IMR-90 (cell line): ENCODE results near the gene NOP9. TPM values are rescaled to one million over a fixed set of nuclear protein-coding genes. Genes with fewer than 3 reads are reported as not detected.

Experiments
- ATAC-seq: fragments of 200-7000 bp; cut with Tn5 transposase; 2 replicates; pipeline ENCODE4 v1.9.1; 2020; ENCODE audit warnings: low read depth, mild to moderate bottlenecking, moderate library complexity
- Bru-seq: library from RNA; stranded (reverse); fragments of 400-500 nt; gene quantifications from one replicate; lab custom pipeline; 2021; lab: Mats Ljungman, UMichigan
- BruChase-seq, 2 experiments: library from RNA; stranded (reverse); fragments of 400-500 nt; gene quantifications; one replicate each; lab custom pipeline; 2021; lab: Mats Ljungman, UMichigan
- BruUV-seq: library from RNA; stranded (reverse); fragments of 400-500 nt; replicated peaks from 2 replicates; lab custom pipeline; 2021; lab: Mats Ljungman, UMichigan
- CTCF ChIA-PET: fragments of 300-600 bp; formaldehyde crosslinking; extraction: SDS; loops from one replicate; lab custom pipeline; 2021; ENCODE audit warnings: antibody characterized with exemption; lab: Yijun Ruan, JAX
- POLR2A ChIA-PET: fragments of 300-600 bp; sonication (Branson Sonifier 250); formaldehyde crosslinking; loops from one replicate; lab custom pipeline; 2022; ENCODE audit warnings: antibody characterized with exemption; ENCODE audit not compliant: unreplicated experiment; lab: Charles Lee
- DNase-seq: peaks from one replicate; pipeline ENCODE4 v3.0.0; 2013
- H2AFZ ChIP-seq: replicated peaks from 2 replicates; pipeline ENCODE3; 2013; ENCODE audit warnings: low read length, mild to moderate bottlenecking; ENCODE audit not compliant: poor library complexity
- H2AK5ac ChIP-seq: 2 replicates; pipeline ENCODE4 v1.6.1; 2013; ENCODE audit warnings: low read depth, low read length, inconsistent platforms
- H2AK9ac ChIP-seq: replicated peaks from 2 replicates; pipeline ENCODE3; 2013; ENCODE audit warnings: mild to moderate bottlenecking, low read depth, low read length, moderate library complexity; ENCODE audit not compliant: poor library complexity
- H2BK120ac ChIP-seq: 2 replicates; pipeline ENCODE4 v1.6.1; 2013; ENCODE audit warnings: low read depth, low read length, inconsistent platforms
- H2BK15ac ChIP-seq: 3 replicates; pipeline ENCODE4 v1.6.1; 2013; ENCODE audit warnings: low read depth, low read length, inconsistent platforms
- H2BK20ac ChIP-seq: 2 replicates; pipeline ENCODE4 v1.6.1; 2013; ENCODE audit warnings: low read depth, mild to moderate bottlenecking, inconsistent platforms, low read length, moderate library complexity
- H2BK5ac ChIP-seq: 2 replicates; pipeline ENCODE4 v1.6.1; 2013; ENCODE audit warnings: mild to moderate bottlenecking, low read depth, low read length, inconsistent platforms; ENCODE audit not compliant: poor library complexity, severe bottlenecking
- H3K14ac ChIP-seq: replicated peaks from 2 replicates; pipeline ENCODE4 v1.6.1; 2013; ENCODE audit warnings: low read depth, low read length, inconsistent platforms
- H3K18ac ChIP-seq: 2 replicates; pipeline ENCODE4 v1.6.1; 2013; ENCODE audit warnings: low read depth, low read length, control low read depth
- H3K23ac ChIP-seq: 2 replicates; pipeline ENCODE4 v1.6.1; 2013; ENCODE audit warnings: low read depth, low read length, inconsistent platforms
- H3K27ac ChIP-seq: 2 replicates; pipeline ENCODE4 v1.5.1; 2013; ENCODE audit warnings: mild to moderate bottlenecking, control low read depth, low read length; ENCODE audit not compliant: insufficient read depth
- H3K27me3 ChIP-seq: 2 replicates; pipeline ENCODE4 v1.6.1; 2013; ENCODE audit warnings: low read length; ENCODE audit not compliant: control insufficient read depth, insufficient read depth
- H3K36me3 ChIP-seq: 2 replicates; pipeline ENCODE4 v1.6.1; 2013; ENCODE audit warnings: low read length, mixed read lengths; ENCODE audit not compliant: control insufficient read depth, insufficient read depth
- H3K4ac ChIP-seq: 2 replicates; pipeline ENCODE4 v1.6.1; 2013; ENCODE audit warnings: low read depth, low read length, inconsistent platforms
- H3K4me1 ChIP-seq: 2 replicates; pipeline ENCODE4 v1.6.1; 2013; ENCODE audit warnings: low read length, mixed read lengths; ENCODE audit not compliant: control insufficient read depth, insufficient read depth
- H3K4me2 ChIP-seq: 2 replicates; pipeline ENCODE4 v1.6.1; 2013; ENCODE audit warnings: low read depth, mild to moderate bottlenecking, control low read depth, low read length, moderate library complexity
- H3K4me3 ChIP-seq: 2 replicates; pipeline ENCODE4 v1.5.1; 2013; ENCODE audit warnings: low read depth, mild to moderate bottlenecking, control low read depth, low read length, moderate library complexity; ENCODE audit not compliant: insufficient read depth
- H3K56ac ChIP-seq: 2 replicates; pipeline ENCODE4 v1.6.1; 2013; ENCODE audit warnings: low read length, inconsistent platforms; ENCODE audit not compliant: insufficient read depth; ENCODE audit errors: extremely low read depth
- H3K79me1 ChIP-seq, 2 experiments: 2 replicates each; pipeline ENCODE4 v1.6.1; 2013; ENCODE audit warnings: low read length in 2 of 2, inconsistent platforms in 1 of 2, low read depth in 1 of 2
- H3K9ac ChIP-seq: 2 replicates; pipeline ENCODE4 v1.6.1; 2013; ENCODE audit warnings: low read depth, low read length, control low read depth
- H3K9me1 ChIP-seq: 2 replicates; pipeline ENCODE4 v1.6.1; 2013; ENCODE audit warnings: low read length, inconsistent platforms; ENCODE audit not compliant: insufficient read depth
- H3K9me3 ChIP-seq: 2 replicates; pipeline ENCODE4 v1.6.1; 2013; ENCODE audit warnings: low read length; ENCODE audit not compliant: control insufficient read depth, insufficient read depth
- H4K20me1 ChIP-seq: 2 replicates; pipeline ENCODE4 v1.6.1; 2013; ENCODE audit warnings: low read length, inconsistent platforms; ENCODE audit not compliant: insufficient read depth
- H4K5ac ChIP-seq: 2 replicates; pipeline ENCODE4 v1.6.1; 2013; ENCODE audit warnings: mild to moderate bottlenecking, low read depth, low read length, control low read depth
- H4K8ac ChIP-seq, 2 experiments: 2 replicates each; pipeline ENCODE4 v1.6.1; 2013; ENCODE audit warnings: low read depth in 2 of 2, low read length in 2 of 2, control low read depth in 1 of 2, inconsistent platforms in 1 of 2
- H4K91ac ChIP-seq: 2 replicates; pipeline ENCODE4 v1.6.1; 2013; ENCODE audit warnings: low read depth, low read length, inconsistent platforms; ENCODE audit not compliant: insufficient read depth
- BHLHE40 ChIP-seq: fragments of 150-350 bp; IDR thresholded peaks from 2 replicates; pipeline ENCODE4 v1.6.1; 2016; ENCODE audit warnings: mild to moderate bottlenecking, low read depth, low read length
- ELK1 ChIP-seq: fragments of 150-350 bp; IDR thresholded peaks from 2 replicates; pipeline ENCODE4 v1.6.1; 2016; ENCODE audit warnings: low read depth, mild to moderate bottlenecking, low read length, moderate library complexity, borderline replicate concordance
- FOS ChIP-seq: fragments of 150-350 bp; IDR thresholded peaks from 2 replicates; pipeline ENCODE4 v1.6.1; 2016; ENCODE audit warnings: low read depth, low read length
- MAFK ChIP-seq: IDR thresholded peaks from 2 replicates; pipeline ENCODE4 v1.6.1; 2012; ENCODE audit warnings: low read depth, low read length, improper control_type of control experiment
- MAZ ChIP-seq: IDR thresholded peaks from 2 replicates; pipeline ENCODE4 v1.6.1; 2012; ENCODE audit warnings: low read depth, mild to moderate bottlenecking, low read length, improper control_type of control experiment, moderate library complexity, borderline replicate concordance
- POLR2A ChIP-seq: IDR thresholded peaks from 2 replicates; pipeline ENCODE4 v1.6.1; 2012; ENCODE audit warnings: mild to moderate bottlenecking, low read depth, low read length
- RCOR1 ChIP-seq: IDR thresholded peaks from 2 replicates; pipeline ENCODE4 v1.6.1; 2012; ENCODE audit warnings: mild to moderate bottlenecking, low read length, improper control_type of control experiment; ENCODE audit not compliant: insufficient replicate concordance
- SMC3 ChIP-seq: fragments of 150-350 bp; IDR thresholded peaks from 2 replicates; pipeline ENCODE4 v1.6.1; 2016; ENCODE audit warnings: low read depth, mild to moderate bottlenecking, antibody characterized with exemption, low read length, moderate library complexity
- USF2 ChIP-seq: fragments of 150-350 bp; IDR thresholded peaks from 2 replicates; pipeline ENCODE4 v1.6.1; 2017; ENCODE audit warnings: mild to moderate bottlenecking, antibody characterized with exemption, low read length, low read depth
- WGBS, 2 experiments: methylation state at CpG; one replicate each; pipeline versions ENCODE4 v1.1.5 to v1.1.7; 2013; ENCODE audit warnings: missing lambda C conversion rate in 2 of 2; ENCODE audit not compliant: insufficient read length in 1 of 2; ENCODE audit errors: extremely low coverage in 2 of 2; 5-methylcytosine and 5-hydroxymethylcytosine counted together
- dilution Hi-C: fragments of 300-500 bp; cut with HindIII; formaldehyde crosslinking; loops from one replicate; pipeline ENCODE4 v1.14.3; 2018; ENCODE audit warnings: low sequenced_read_pairs; ENCODE audit not compliant: unreplicated experiment
- in situ Hi-C: fragments of 300-500 bp; cut with MboI; formaldehyde crosslinking; loops from 3 replicates; pipeline ENCODE4 v1.14.3; 2019; ENCODE audit warnings: low sequenced_read_pairs, inconsistent platforms, mixed read lengths
- intact Hi-C: fragments of 100-400 bp; cut with micrococcal nuclease; formaldehyde crosslinking; loops from 2 replicates; pipeline ENCODE4 v1.10.0; 2022
- long read RNA-seq: library from polyadenylated mRNA; unstranded; transcript quantifications from one replicate; pipeline ENCODE4 v2.0.0, GENCODE V29; 2021; ENCODE audit not compliant: unreplicated experiment
- polyA plus RNA-seq, 3 experiments: library from polyadenylated mRNA; depleted of rRNA; stranded (reverse); fragments of >200 nt; gene quantifications; 2 replicates each; pipeline ENCODE4 v1.2.3, GENCODE V29; 2012; ENCODE audit warnings: low replicate concordance in 1 of 3
- total RNA-seq: library from RNA; depleted of rRNA; stranded (reverse); fragments of >200 nt; gene quantifications from 2 replicates; pipeline ENCODE4 v1.2.3, GENCODE V29; 2012; rRNA removed

NOP9 gene, protein sequence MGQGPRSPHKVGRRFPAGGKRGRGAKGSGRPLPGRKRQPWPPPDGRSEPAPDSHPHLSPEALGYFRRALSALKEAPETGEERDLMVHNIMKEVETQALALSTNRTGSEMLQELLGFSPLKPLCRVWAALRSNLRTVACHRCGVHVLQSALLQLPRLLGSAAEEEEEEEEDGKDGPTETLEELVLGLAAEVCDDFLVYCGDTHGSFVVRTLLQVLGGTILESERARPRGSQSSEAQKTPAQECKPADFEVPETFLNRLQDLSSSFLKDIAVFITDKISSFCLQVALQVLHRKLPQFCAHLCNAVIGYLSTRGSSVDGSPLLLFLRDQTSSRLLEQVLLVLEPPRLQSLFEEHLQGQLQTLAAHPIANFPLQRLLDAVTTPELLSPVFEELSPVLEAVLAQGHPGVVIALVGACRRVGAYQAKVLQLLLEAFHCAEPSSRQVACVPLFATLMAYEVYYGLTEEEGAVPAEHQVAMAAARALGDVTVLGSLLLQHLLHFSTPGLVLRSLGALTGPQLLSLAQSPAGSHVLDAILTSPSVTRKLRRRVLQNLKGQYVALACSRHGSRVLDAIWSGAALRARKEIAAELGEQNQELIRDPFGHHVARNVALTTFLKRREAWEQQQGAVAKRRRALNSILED
- total RNA-seq (22.5 and 25.8 TPM in 2 replicates), polyA plus RNA-seq (2012; rRNA removed) (11.7 and 11.8 TPM in 2 replicates), Bru-seq, nascent RNA (percentile 69 among the genes with signal in this experiment), BruChase-seq, experiment 1, labeled RNA remaining after a 6-hour chase (percentile 88 among the genes with signal in this experiment), BruChase-seq, experiment 2, labeled RNA remaining after a 2-hour chase (percentile 85 among the genes with signal in this experiment)
- polyA plus RNA-seq (2012; cell fraction: cytosol; rRNA removed): 6.1 and 6.8 TPM in 2 replicates
- polyA plus RNA-seq (2012; cell fraction: nucleus; rRNA removed; ENCODE audit: low replicate concordance): 15.1 and 18.3 TPM in 2 replicates
- long read RNA-seq, partial matches to known transcripts: 1 of 1 reads
- long read RNA-seq, other reads (novel, unspliced or antisense): 0 of 1 reads

- intact Hi-C loops (loop anchor here (1.0 to 10.0 kb wide), 3 partner anchors 57 to 315 kb away; partner anchors contain the start of genes CHMP4A, DHRS4L2 and TINF2), dilution Hi-C loops (no loop called here), in situ Hi-C loops (loop anchor here (5.0 kb wide), 1 partner anchor 57 kb away; the partner anchor contains the start of gene TINF2)
- Histone ChIP-seq H2BK5ac (peak within 1 kb of the TSS; percentile 14), H4K91ac (peak within 1 kb of the TSS; percentile 72; the same call in 1 of the 2 replicates), H2AK9ac (peak within 1 kb of the TSS; percentile 97), H3K56ac (peak within 1 kb of the TSS; percentile 63), H4K20me1 (no peaks in the 10 kb centered on the region), H2AK5ac (peak within 1 kb of the TSS; percentile 52; the same call in 1 of the 2 replicates), H3K27ac (peak within 1 kb of the TSS; percentile 41), H3K27me3 (no peaks in the 10 kb centered on the region), H3K4me1 (peaks cover 9% of the 10 kb centered on the region), H3K9me3 (no peaks in the 10 kb centered on the region), H3K23ac (peak within 1 kb of the TSS; percentile 89), H3K36me3 (peaks cover 30% of the 10 kb centered on the region), H3K4ac (peak within 1 kb of the TSS; percentile 89), H3K4me3 (peak within 1 kb of the TSS; percentile 63), H2BK15ac (no peak within 1 kb of the TSS), H2BK20ac (no peak within 1 kb of the TSS), H2AFZ (peak within 1 kb of the TSS; percentile 98), H3K9me1 (no peaks in the 10 kb centered on the region), H3K18ac (no peak within 1 kb of the TSS), H4K8ac (peak within 1 kb of the TSS; percentile 73 to 94), H2BK120ac (no peak within 1 kb of the TSS), H3K14ac (peak within 1 kb of the TSS; percentile 77), H3K9ac (peak within 1 kb of the TSS; percentile 86), H3K79me1 (peaks cover 24 to 56% of the 10 kb centered on the region in 2 experiments), H4K5ac (peak within 1 kb of the TSS; percentile 13), H3K4me2 (peak within 1 kb of the TSS; percentile 94)
- ChIA-PET POLR2A (interaction anchor here (0.6 kb wide), 1 partner anchor 23 kb away, joined by 18 read pairs; no protein-coding TSS in a partner anchor), CTCF (interaction anchor here (0.9 to 3.0 kb wide), 3 partner anchors 9 to 56 kb away, joined by 6 to 20 read pairs (median 7); partner anchors contain the start of genes CIDEB and LTB4R2)
- ATAC-seq (peak; percentile 83), DNase-seq (peak; percentile 85)
- BruUV-seq: no TSS peak
- 1% methylated on average over 47 of the region's 75 CpGs; no CpG with 5 or more reads in 1 of the 2 experiments for WGBS, 2 experiments
- TF ChIP-seq ELK1: no peak
- TF ChIP-seq FOS: peak; percentile 34; the same call in 1 of the 2 replicates
- TF ChIP-seq RCOR1: no peak
- no peak for TF ChIP-seq USF2
- TF ChIP-seq MAZ: peak; percentile 97
- TF ChIP-seq POLR2A: peak; percentile 52; the same call in 1 of the 2 replicates
- TF ChIP-seq BHLHE40: 0 out of 2 replicates have a peak, but pooled peaks have one; percentile 21
- TF ChIP-seq SMC3: no peak
- TF ChIP-seq MAFK: peak; percentile 16; the same call in 1 of the 2 replicates
These were observed at the start of gene NOP9, which contains the start of gene DHRS1 for GRCh38 chr14:24299255-24300191. NOP9 (plus strand) TSS chr14:24299850; CDS start chr14:24299955, 105 bp downstream. DHRS1 (minus strand) TSS chr14:24299780; CDS start chr14:24299106, 674 bp downstream.
